ENCODE data around the gene NHLRC3.
"Not testable (repeated sequence)": the region's sequence is repeated elsewhere in the genome, so short reads cannot be mapped to it uniquely, and the experiment has no call there.

Gene NHLRC3

GRCh38 chr13:39037880-39038568, at the start of gene NHLRC3, which contains the start of gene PROSER1:
Gene NHLRC3 (plus strand): TSS chr13:39038456. CDS start chr13:39038640, 184 bp downstream.
Gene PROSER1 (minus strand): TSS chr13:39038089. CDS start chr13:39037242, 847 bp downstream.
- DNase-seq, result peak; percentile 96 to 97

- no peak for DNase-seq
Measured at GRCh38 chr13:38990693-38991092, 47.6 kb upstream of the NHLRC3 start, which contains the start of gene STOML3. Gene STOML3 (minus strand): TSS chr13:38990831. CDS start chr13:38990721, 110 bp downstream.

GRCh38 chr13:38993381-38993780, 44.9 kb upstream of the NHLRC3 start:
- DNase-seq, result no peak

- DNase-seq, result no peak
Measured at GRCh38 chr13:38998739-38999138, 39.5 kb upstream of the NHLRC3 start.

- DNase-seq, result not testable (repeated sequence)
Measured at GRCh38 chr13:39006371-39007111, 31.7 kb upstream of the NHLRC3 start.

GRCh38 chr13:39012608-39013007, 25.6 kb upstream of the NHLRC3 start:
- DNase-seq, result no peak

- DNase-seq, result no peak
Measured at GRCh38 chr13:39013462-39013861, 24.8 kb upstream of the NHLRC3 start.

GRCh38 chr13:39016087-39016486, 22.2 kb upstream of the NHLRC3 start:
- no peak for DNase-seq

- peak in 1 of 2 donors; percentile 40 for DNase-seq
Measured at GRCh38 chr13:39016787-39017186, 21.5 kb upstream of the NHLRC3 start.

- DNase-seq, result no peak
Measured at GRCh38 chr13:39020853-39021462, 17.3 kb upstream of the NHLRC3 start.

- no peak for DNase-seq
Measured at GRCh38 chr13:39023316-39023715, 14.9 kb upstream of the NHLRC3 start.

GRCh38 chr13:39023761-39024160, 14.5 kb upstream of the NHLRC3 start:
- DNase-seq, result no peak

- no peak for DNase-seq
Measured at GRCh38 chr13:39025433-39025839, 12.8 kb upstream of the NHLRC3 start.

- no peak for DNase-seq
Measured at GRCh38 chr13:39032150-39032549, 6.1 kb upstream of the NHLRC3 start.

- DNase-seq, result no peak
Measured at GRCh38 chr13:39034085-39034484, 4.2 kb upstream of the NHLRC3 start.

GRCh38 chr13:39035204-39035603, 3.1 kb upstream of the NHLRC3 start:
- no peak for DNase-seq

GRCh38 chr13:39035799-39036198, 2.5 kb upstream of the NHLRC3 start:
- no peak for DNase-seq

GRCh38 chr13:39036212-39036611, 2.0 kb upstream of the NHLRC3 start:
- no peak for DNase-seq

GRCh38 chr13:39037410-39037879, 811 bp upstream of the NHLRC3 start:
- DNase-seq, result no peak

GRCh38 chr13:39038569-39039030, 344 bp downstream of the NHLRC3 start:
- no peak for DNase-seq

- DNase-seq, result no peak
Measured at GRCh38 chr13:39039041-39039440, 785 bp downstream of the NHLRC3 start.

- DNase-seq, result no peak
Measured at GRCh38 chr13:39040206-39040605, 1.9 kb downstream of the NHLRC3 start.

- no peak for DNase-seq
Measured at GRCh38 chr13:39044536-39044935, 6.3 kb downstream of the NHLRC3 start.

All from hippocampal formation (tissue), 2 donors.